HepG2 (cell line): ENCODE measurements around the gene SVIP. TPM values are rescaled to one million over a fixed set of nuclear protein-coding genes. Genes with fewer than 3 reads are reported as not detected.

Experiments
- DNMT1 ChIP-seq: sonication (generic); formaldehyde crosslinking; IDR thresholded peaks from 2 replicates; pipeline ENCODE4 v1.5.1; 2020; ENCODE audit warnings: mild to moderate bottlenecking, missing genetic modification reagents
- HNF1B ChIP-seq: sonication (generic); formaldehyde crosslinking; IDR thresholded peaks from 2 replicates; pipeline ENCODE4 v1.5.1; 2020; ENCODE audit warnings: mild to moderate bottlenecking, moderate library complexity, missing genetic modification reagents
- HNRNPLL ChIP-seq: fragments of 200-400 bp; formaldehyde crosslinking; IDR thresholded peaks from 2 replicates; pipeline ENCODE4 v1.6.1; 2017; ENCODE audit warnings: mild to moderate bottlenecking, low read depth, low read length; ENCODE audit not compliant: poor library complexity, severe bottlenecking
- KLF13 ChIP-seq: sonication (generic); formaldehyde crosslinking; IDR thresholded peaks from 2 replicates; pipeline ENCODE4 v1.4.0; 2020; ENCODE audit warnings: mild to moderate bottlenecking, missing genetic modification reagents
- KMT2B ChIP-seq: IDR thresholded peaks from 2 replicates; pipeline ENCODE4 v1.6.1; 2016; ENCODE audit warnings: missing genetic modification reagents, missing compliant biosample characterization
- RBFOX2 ChIP-seq: fragments of 200-400 bp; formaldehyde crosslinking; IDR thresholded peaks from 2 replicates; pipeline ENCODE4 v1.6.1; 2017; ENCODE audit warnings: low read depth, mild to moderate bottlenecking, low read length
- SNAI1 ChIP-seq: sonication (generic); formaldehyde crosslinking; IDR thresholded peaks from 2 replicates; pipeline ENCODE4 v1.5.0; 2020; ENCODE audit warnings: mild to moderate bottlenecking, missing genetic modification reagents, borderline replicate concordance
- ZBTB43 ChIP-seq: sonication (generic); formaldehyde crosslinking; conservative IDR thresholded peaks from 2 replicates; pipeline ENCODE4 v1.4.0; 2020; ENCODE audit warnings: missing genetic modification reagents
- ZFX ChIP-seq: sonication (generic); formaldehyde crosslinking; IDR thresholded peaks from 2 replicates; pipeline ENCODE4 v1.4.0; 2020; ENCODE audit warnings: mild to moderate bottlenecking, low read depth, missing genetic modification reagents, moderate library complexity
- ZHX1 ChIP-seq: sonication (generic); formaldehyde crosslinking; IDR thresholded peaks from 2 replicates; pipeline ENCODE4 v1.8.1; 2022; ENCODE audit warnings: low read depth, mild to moderate bottlenecking, missing genetic modification reagents
- ZNF317 ChIP-seq: sonication (generic); formaldehyde crosslinking; IDR thresholded peaks from 2 replicates; pipeline ENCODE4 v1.5.0; 2020; ENCODE audit warnings: mild to moderate bottlenecking, missing genetic modification reagents
- ZNF678 ChIP-seq: sonication (generic); formaldehyde crosslinking; IDR thresholded peaks from 2 replicates; pipeline ENCODE4 v1.4.0; 2020; ENCODE audit warnings: mild to moderate bottlenecking, missing genetic modification reagents
- ZNF773 ChIP-seq: sonication (generic); formaldehyde crosslinking; IDR thresholded peaks from 2 replicates; pipeline ENCODE4 v1.4.0; 2020; ENCODE audit warnings: missing genetic modification reagents, borderline replicate concordance
- ZNF792 ChIP-seq: IDR thresholded peaks from 2 replicates; pipeline ENCODE4 v1.6.1; 2016
- ZNF800 ChIP-seq: sonication (generic); formaldehyde crosslinking; IDR thresholded peaks from 2 replicates; pipeline ENCODE4 v1.4.0; 2020; ENCODE audit warnings: missing genetic modification reagents
- ZSCAN12 ChIP-seq: sonication (generic); formaldehyde crosslinking; IDR thresholded peaks from 2 replicates; pipeline ENCODE4 v1.9.0; 2021; ENCODE audit warnings: mild to moderate bottlenecking, missing genetic modification reagents
- polyA plus RNA-seq, 8 experiments: library from polyadenylated mRNA; depleted of rRNA in 3 of 8; stranded (reverse) in 7 of 8; unstranded in 1 of 8; fragments of >200 nt; fragmentation: Illumina TruSeq in 4 of 8; extraction: Trizol in 4 of 8; gene quantifications; 2 replicates each; pipeline versions ENCODE4 v1.2.1 to v1.2.3, GENCODE V29; 2011 to 2016; ENCODE audit warnings: low read depth in 4 of 8, missing spikeins in 1 of 8, mixed read lengths in 1 of 8; ENCODE audit not compliant: insufficient read depth in 1 of 8
- total RNA-seq, 5 experiments: library from RNA; depleted of rRNA; stranded (reverse); fragments of >200 nt; fragmentation: Illumina TruSeq; extraction: Trizol; gene quantifications; 2 replicates each; pipeline ENCODE4 v1.2.3, GENCODE V29; 2016; ENCODE audit warnings: low read depth in 1 of 5

The SVIP gene
- total and polyA plus RNA-seq, 2 of the 13 experiments (the other 11 are each of a cell fraction or from before 2014, with no cell fraction given): 6.3 to 27.2 TPM

- TF ChIP-seq ZNF678 (CRISPR knock-in tag) (no peak), KLF13 (no peak; the same call in 1 of the 2 replicates), ZHX1 (CRISPR knock-in tag) (no peak), ZNF792 (CRISPR knock-in tag) (0 out of 2 replicates have a peak, but pooled peaks have one; percentile 10), KMT2B (peak; percentile 76; the same call in 1 of the 2 replicates), ZFX (peak; percentile 84), HNRNPLL (peak; percentile 96), ZSCAN12 (CRISPR knock-in tag) (no peak), DNMT1 (CRISPR knock-in tag) (peak; percentile 73; the same call in 1 of the 2 replicates), SNAI1 (CRISPR knock-in tag) (peak; percentile 74; the same call in 1 of the 2 replicates), ZNF773 (CRISPR knock-in tag) (0 out of 2 replicates have a peak, but pooled peaks have one; percentile 38), ZNF800 (CRISPR knock-in tag) (0 out of 2 replicates have a peak, but pooled peaks have one; percentile 5), ZNF317 (0 out of 2 replicates have a peak, but pooled peaks have one; percentile 25), RBFOX2 (peak; percentile 79), HNF1B (peak; percentile 62; the same call in 1 of the 2 replicates), ZBTB43 (CRISPR knock-in tag) (peak; percentile 50; the same call in 1 of the 2 replicates)
Observed at GRCh38 chr11:22829231-22830081, at the start of gene SVIP (continued).
